ENCODE data around the gene ICA1. TPM values are rescaled to one million over a fixed set of nuclear protein-coding genes. Genes with fewer than 3 reads are reported as not detected.

ICA1 gene
- total RNA-seq, 1 experiment from 2014 or later, result 28.8 TPM

- Mint-ChIP-seq H3K9me3 (no peaks in the 10 kb centered on the region), H3K36me3 (ENCODE audit: insufficient read depth in 1 of 3, low read depth in 3 of 3) (no peaks in the 10 kb centered on the region), H3K4me1 (peaks cover 25 to 32% of the 10 kb centered on the region in 2 experiments), H3K27ac (peak overlapping the region in 1 of 3 experiments; percentile 69; a peak in 1 of 7 replicates), H3K4me3 (no peak overlapping the region), H3K27me3 (ENCODE audit: low read depth) (no peaks in the 10 kb centered on the region)
- no peak overlapping the region for H3K4me2 ChIP-seq (ENCODE audit: insufficient read depth, insufficient read length, low read length)
- WGBS (ENCODE audit: extremely low coverage, insufficient read length, low lambda C conversion rate), result no CpG with 5 or more reads among the region's 4 CpGs
- H2BK5ac ChIP-seq (ENCODE audit: insufficient read length, low read length), result no peak overlapping the region
- H3K27ac ChIP-seq (ENCODE audit: insufficient read length, low read depth, low read length), result no peak overlapping the region
- TF ChIP-seq CTCF (conservative IDR thresholded peaks at IDR 0.05), result peak; percentile 82
- no peak for DNase-seq
- no peaks in the 10 kb centered on the region for H3K9me3 ChIP-seq (ENCODE audit: control insufficient read depth, low read depth, low read length)
- H4K5ac ChIP-seq (ENCODE audit: insufficient read length, low read depth, low read length), result no peak overlapping the region
- no peak overlapping the region for H2AK5ac ChIP-seq (ENCODE audit: insufficient read length, low read length)
- H4K20me1 ChIP-seq (ENCODE audit: control insufficient read depth, insufficient read depth, insufficient read length), result no peaks in the 10 kb centered on the region
- no peaks in the 10 kb centered on the region for H3K79me2 ChIP-seq (ENCODE audit: insufficient read depth, low read length)
- H3K18ac ChIP-seq (ENCODE audit: insufficient read length, low read depth, low read length), result no peak overlapping the region
- no peak overlapping the region for H3K23ac ChIP-seq (ENCODE audit: insufficient read length, low read depth, low read length)
- H3K56ac ChIP-seq (ENCODE audit: insufficient read length, low read depth, low read length), result no peak overlapping the region
- no peak overlapping the region for H2BK15ac ChIP-seq (ENCODE audit: low read depth, low read length)
- no peak overlapping the region for H2BK20ac ChIP-seq (ENCODE audit: low read depth, low read length, poor library complexity, severe bottlenecking)
- H3K79me1 ChIP-seq (ENCODE audit: insufficient read depth, low read depth, low read length, poor library complexity, severe bottlenecking), result no peaks in the 10 kb centered on the region
- no peak overlapping the region for H3T11ph ChIP-seq (ENCODE audit: low read length)
- no peak overlapping the region for H2BK120ac ChIP-seq (ENCODE audit: low read depth, low read length, poor library complexity, severe bottlenecking)
- H3K23me2 ChIP-seq (ENCODE audit: insufficient read length, low read depth, low read length, poor library complexity, severe bottlenecking), result no peaks in the 10 kb centered on the region
- H3K9ac ChIP-seq (ENCODE audit: extremely low read depth, insufficient read length, low read length), result no peak overlapping the region
- no peak overlapping the region for H3K14ac ChIP-seq (ENCODE audit: insufficient read depth, low read length)
- H3K4me1 ChIP-seq (ENCODE audit: insufficient read depth, low read length), result no peaks in the 10 kb centered on the region
- no peak overlapping the region for H4K8ac ChIP-seq (replicated peaks; ENCODE audit: insufficient read length, low read depth, low read length)
- H4K91ac ChIP-seq (ENCODE audit: insufficient read length, low read depth, low read length), result no peak overlapping the region
- H2BK12ac ChIP-seq (ENCODE audit: insufficient read length, low read depth, low read length), result no peak overlapping the region
- H2AFZ ChIP-seq (ENCODE audit: low read length), result no peak overlapping the region
- H3K4ac ChIP-seq (ENCODE audit: low read depth, low read length), result no peak overlapping the region
- H3K27me3 ChIP-seq (ENCODE audit: insufficient read depth, low read length), result no peaks in the 10 kb centered on the region
Observed at GRCh38 chr7:8190119-8190895, 71.7 kb downstream of the ICA1 start.

All from H9 (cell line).